ENCODE measurements around the gene MKI67.
A peak's percentile ranks its signal among the peaks of the same experiment; 100 is the strongest.

The MKI67 gene

GRCh38 chr10:128069351-128070051, 56.7 kb downstream of the MKI67 start:
- H3K9me3 ChIP-seq (ENCODE audit: control insufficient read depth in 1 of 2, low read length in 2 of 2) = no peaks in the 10 kb centered on the region
- H3K27me3 ChIP-seq (ENCODE audit: low read depth, low read length) = no peaks in the 10 kb centered on the region
- no peak overlapping the region for H3K4me3 ChIP-seq (ENCODE audit: low read depth in 1 of 2, low read length in 2 of 2)
- H3K4me1 ChIP-seq (ENCODE audit: control insufficient read depth in 1 of 2, insufficient read depth in 2 of 2, low read length in 2 of 2) = peaks cover 0 to 5% of the 10 kb centered on the region in 2 donors
- H3K27ac ChIP-seq (ENCODE audit: low read length) = no peak overlapping the region
- peaks cover 29 to 44% of the 10 kb centered on the region in 2 donors for H3K36me3 ChIP-seq (ENCODE audit: control insufficient read depth in 1 of 2, insufficient read depth in 2 of 2, low read length in 2 of 2)

GRCh38 chr10:128068398-128069285, 57.6 kb downstream of the MKI67 start:
- Histone ChIP-seq H3K4me3 (ENCODE audit: low read depth in 1 of 2, low read length in 2 of 2) (no peak overlapping the region), H3K36me3 (ENCODE audit: control insufficient read depth in 1 of 2, insufficient read depth in 2 of 2, low read length in 2 of 2) (peaks cover 29 to 39% of the 10 kb centered on the region in 2 donors), H3K27me3 (ENCODE audit: low read depth, low read length) (no peaks in the 10 kb centered on the region), H3K27ac (ENCODE audit: low read length) (no peak overlapping the region), H3K4me1 (ENCODE audit: control insufficient read depth in 1 of 2, insufficient read depth in 2 of 2, low read length in 2 of 2) (peaks cover 0 to 5% of the 10 kb centered on the region in 2 donors), H3K9me3 (ENCODE audit: control insufficient read depth in 1 of 2, low read length in 2 of 2) (no peaks in the 10 kb centered on the region)

DNA sequence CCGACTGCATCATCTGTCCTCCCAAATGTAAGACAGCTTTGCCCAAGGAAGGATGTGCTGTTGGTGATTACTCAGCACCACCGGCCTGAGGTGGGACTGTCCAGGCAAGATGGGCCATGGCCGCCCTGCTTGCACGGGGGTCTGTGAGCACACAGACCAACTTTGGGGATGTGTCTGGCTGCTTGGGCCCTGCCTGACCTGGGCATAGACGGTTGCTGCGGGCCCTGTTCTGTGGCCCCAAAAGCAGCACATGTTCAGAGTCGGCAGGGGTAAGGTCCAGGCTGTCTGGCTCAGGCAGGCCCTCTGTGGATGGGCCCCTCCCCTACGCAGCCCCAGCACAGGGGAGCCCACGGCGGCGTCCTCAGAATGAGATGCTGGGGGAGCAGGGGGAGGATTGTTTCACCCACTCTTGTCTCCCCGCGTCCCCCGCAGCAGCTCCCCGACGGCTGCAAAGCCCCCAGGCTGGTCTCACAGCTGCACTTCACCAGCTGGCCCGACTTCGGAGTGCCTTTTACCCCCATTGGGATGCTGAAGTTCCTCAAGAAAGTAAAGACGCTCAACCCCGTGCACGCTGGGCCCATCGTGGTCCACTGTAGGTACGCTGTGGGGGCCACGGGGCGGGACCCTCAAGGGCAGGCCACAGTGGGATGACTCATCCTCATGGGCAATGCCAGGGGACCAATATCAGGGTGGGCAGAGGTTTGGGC, 58.4 kb downstream of the MKI67 start:
- Histone ChIP-seq H3K27me3 (ENCODE audit: low read depth, low read length) (no peaks in the 10 kb centered on the region), H3K36me3 (ENCODE audit: control insufficient read depth in 1 of 2, insufficient read depth in 2 of 2, low read length in 2 of 2) (peaks cover 21 to 35% of the 10 kb centered on the region in 2 donors), H3K9me3 (ENCODE audit: control insufficient read depth in 1 of 2, low read length in 2 of 2) (no peaks in the 10 kb centered on the region), H3K4me3 (ENCODE audit: low read depth in 1 of 2, low read length in 2 of 2) (no peak overlapping the region), H3K27ac (ENCODE audit: low read length) (no peak overlapping the region), H3K4me1 (ENCODE audit: control insufficient read depth in 1 of 2, insufficient read depth in 2 of 2, low read length in 2 of 2) (peaks cover 0 to 5% of the 10 kb centered on the region in 2 donors)

DNA sequence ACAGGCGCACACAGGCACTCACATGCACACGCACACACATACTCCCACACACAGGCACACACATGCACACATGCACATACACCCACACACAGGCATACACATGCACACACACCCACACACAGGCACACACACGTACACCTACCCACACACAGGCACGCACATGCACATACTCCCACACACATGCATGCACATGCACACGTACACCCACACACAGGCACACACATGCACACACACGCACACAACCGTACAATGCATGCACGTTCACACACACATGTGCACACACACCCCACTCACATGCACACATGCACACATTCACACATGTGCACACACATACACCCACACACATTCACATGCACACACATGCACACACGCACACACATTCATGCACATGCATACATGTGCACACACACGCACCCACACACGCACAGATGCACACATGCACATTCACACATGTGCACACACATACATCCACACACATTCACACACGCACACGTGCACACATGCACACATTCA, 59.3 kb downstream of the MKI67 start:
- H3K27ac ChIP-seq (ENCODE audit: low read length) = no peak overlapping the region
- H3K36me3 ChIP-seq (ENCODE audit: control insufficient read depth in 1 of 2, insufficient read depth in 2 of 2, low read length in 2 of 2) = peaks cover 24 to 31% of the 10 kb centered on the region in 2 donors
- no peaks in the 10 kb centered on the region for H3K27me3 ChIP-seq (ENCODE audit: low read depth, low read length)
- no peaks in the 10 kb centered on the region for H3K9me3 ChIP-seq (ENCODE audit: control insufficient read depth in 1 of 2, low read length in 2 of 2)
- no peak overlapping the region for H3K4me3 ChIP-seq (ENCODE audit: low read depth in 1 of 2, low read length in 2 of 2)
- H3K4me1 ChIP-seq (ENCODE audit: control insufficient read depth in 1 of 2, insufficient read depth in 2 of 2, low read length in 2 of 2) = peaks cover 0 to 5% of the 10 kb centered on the region in 2 donors

DNA sequence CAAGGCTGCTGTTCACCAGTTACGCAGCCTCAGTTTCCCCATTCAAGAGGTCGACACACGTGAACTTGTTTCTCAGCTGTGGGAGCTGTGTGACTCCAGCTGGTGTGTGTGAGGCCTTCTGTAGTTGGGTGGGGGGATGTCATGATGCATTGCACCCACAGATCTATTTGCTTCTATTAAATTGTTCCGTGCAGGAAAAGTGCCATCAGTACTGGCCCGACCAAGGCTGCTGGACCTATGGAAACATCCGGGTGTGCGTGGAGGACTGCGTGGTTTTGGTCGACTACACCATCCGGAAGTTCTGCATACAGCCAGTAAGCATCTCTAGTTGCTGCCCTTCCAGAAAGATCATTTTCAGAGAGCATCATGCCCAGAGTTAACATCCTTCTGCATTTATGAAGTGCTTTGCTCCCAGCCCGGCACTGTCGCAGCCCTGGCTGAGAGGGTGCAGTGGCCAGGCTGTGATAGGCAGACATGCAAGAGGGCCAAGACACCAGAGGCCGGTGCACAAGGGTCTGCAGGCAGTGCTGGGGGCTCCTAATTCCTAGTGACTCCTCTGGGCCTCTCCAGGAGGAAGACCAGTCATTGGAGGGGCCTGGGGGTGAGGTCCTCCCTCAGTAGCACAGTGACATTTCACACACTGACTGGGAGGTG, 60.2 kb downstream of the MKI67 start:
- H3K4me3 ChIP-seq (ENCODE audit: low read depth in 1 of 2, low read length in 2 of 2) = no peak overlapping the region
- H3K27me3 ChIP-seq (ENCODE audit: low read depth, low read length) = no peaks in the 10 kb centered on the region
- peaks cover 0 to 5% of the 10 kb centered on the region in 2 donors for H3K4me1 ChIP-seq (ENCODE audit: control insufficient read depth in 1 of 2, insufficient read depth in 2 of 2, low read length in 2 of 2)
- H3K9me3 ChIP-seq (ENCODE audit: control insufficient read depth in 1 of 2, low read length in 2 of 2) = no peaks in the 10 kb centered on the region
- H3K27ac ChIP-seq (ENCODE audit: low read length) = no peak overlapping the region
- peaks cover 18 to 31% of the 10 kb centered on the region in 2 donors for H3K36me3 ChIP-seq (ENCODE audit: control insufficient read depth in 1 of 2, insufficient read depth in 2 of 2, low read length in 2 of 2)

DNA sequence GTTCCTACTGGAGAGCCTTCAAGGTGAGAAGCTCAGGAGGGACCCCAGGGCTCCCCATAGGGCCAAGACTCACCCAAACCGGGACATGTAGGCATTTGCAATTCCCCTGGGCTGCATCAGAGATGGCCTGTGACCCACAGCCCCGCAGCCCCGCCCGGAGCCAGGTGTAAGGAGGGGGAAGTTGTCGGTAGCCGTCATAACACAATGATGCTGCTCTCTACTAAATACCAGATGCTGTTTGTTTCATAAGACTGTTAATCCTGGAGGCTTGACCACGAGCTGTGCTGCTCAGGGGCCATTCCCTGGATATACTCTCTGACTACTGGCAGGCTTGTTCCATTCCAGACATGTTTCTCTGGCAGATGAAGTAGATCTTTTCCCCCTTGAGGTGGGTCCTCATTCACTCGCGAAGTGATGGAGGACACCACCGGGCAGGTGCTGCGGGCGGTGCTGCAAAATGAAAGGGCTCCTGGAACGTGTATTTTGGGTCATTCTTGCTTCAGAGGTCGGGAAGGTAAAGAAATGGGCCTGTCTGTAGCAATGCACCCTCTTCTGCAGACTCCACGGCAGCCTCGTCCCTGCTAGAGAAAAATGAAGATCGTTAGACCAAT, 61.1 kb downstream of the MKI67 start:
- no peak overlapping the region for H3K4me3 ChIP-seq (ENCODE audit: low read depth in 1 of 2, low read length in 2 of 2)
- no peaks in the 10 kb centered on the region for H3K9me3 ChIP-seq (ENCODE audit: control insufficient read depth in 1 of 2, low read length in 2 of 2)
- H3K4me1 ChIP-seq (ENCODE audit: control insufficient read depth in 1 of 2, insufficient read depth in 2 of 2, low read length in 2 of 2) = peaks cover 0 to 5% of the 10 kb centered on the region in 2 donors
- H3K27ac ChIP-seq (ENCODE audit: low read length) = peak overlapping the region; percentile 32
- H3K36me3 ChIP-seq (ENCODE audit: control insufficient read depth in 1 of 2, insufficient read depth in 2 of 2, low read length in 2 of 2) = peaks cover 11 to 30% of the 10 kb centered on the region in 2 donors
- no peaks in the 10 kb centered on the region for H3K27me3 ChIP-seq (ENCODE audit: low read depth, low read length)

GRCh38 chr10:128064108-128064969, 61.9 kb downstream of the MKI67 start:
- peak overlapping the region in 1 of 2 donors; percentile 20 for H3K4me3 ChIP-seq (ENCODE audit: low read depth in 1 of 2, low read length in 2 of 2)

GRCh38 chr10:128063736-128064107, 62.5 kb downstream of the MKI67 start:
- no peaks in the 10 kb centered on the region for H3K27me3 ChIP-seq (ENCODE audit: low read depth, low read length)
- H3K9me3 ChIP-seq (ENCODE audit: control insufficient read depth in 1 of 2, low read length in 2 of 2) = no peaks in the 10 kb centered on the region
- peaks cover 7 to 33% of the 10 kb centered on the region in 2 donors for H3K36me3 ChIP-seq (ENCODE audit: control insufficient read depth in 1 of 2, insufficient read depth in 2 of 2, low read length in 2 of 2)
- peaks cover 0 to 8% of the 10 kb centered on the region in 2 donors for H3K4me1 ChIP-seq (ENCODE audit: control insufficient read depth in 1 of 2, insufficient read depth in 2 of 2, low read length in 2 of 2)
- H3K27ac ChIP-seq (ENCODE audit: low read length) = peak overlapping the region; percentile 68
- H3K4me3 ChIP-seq (ENCODE audit: low read depth in 1 of 2, low read length in 2 of 2) = peak overlapping the region in 1 of 2 donors; percentile 20

More at GRCh38 chr10:128064108-128064969, 61.9 kb downstream of the MKI67 start:
- Histone ChIP-seq H3K36me3 (ENCODE audit: control insufficient read depth in 1 of 2, insufficient read depth in 2 of 2, low read length in 2 of 2) (peaks cover 7 to 33% of the 10 kb centered on the region in 2 donors), H3K27ac (ENCODE audit: low read length) (peak overlapping the region; percentile 68), H3K4me1 (ENCODE audit: control insufficient read depth in 1 of 2, insufficient read depth in 2 of 2, low read length in 2 of 2) (peaks cover 0 to 6% of the 10 kb centered on the region in 2 donors), H3K9me3 (ENCODE audit: control insufficient read depth in 1 of 2, low read length in 2 of 2) (no peaks in the 10 kb centered on the region), H3K27me3 (ENCODE audit: low read depth, low read length) (no peaks in the 10 kb centered on the region)

DNA sequence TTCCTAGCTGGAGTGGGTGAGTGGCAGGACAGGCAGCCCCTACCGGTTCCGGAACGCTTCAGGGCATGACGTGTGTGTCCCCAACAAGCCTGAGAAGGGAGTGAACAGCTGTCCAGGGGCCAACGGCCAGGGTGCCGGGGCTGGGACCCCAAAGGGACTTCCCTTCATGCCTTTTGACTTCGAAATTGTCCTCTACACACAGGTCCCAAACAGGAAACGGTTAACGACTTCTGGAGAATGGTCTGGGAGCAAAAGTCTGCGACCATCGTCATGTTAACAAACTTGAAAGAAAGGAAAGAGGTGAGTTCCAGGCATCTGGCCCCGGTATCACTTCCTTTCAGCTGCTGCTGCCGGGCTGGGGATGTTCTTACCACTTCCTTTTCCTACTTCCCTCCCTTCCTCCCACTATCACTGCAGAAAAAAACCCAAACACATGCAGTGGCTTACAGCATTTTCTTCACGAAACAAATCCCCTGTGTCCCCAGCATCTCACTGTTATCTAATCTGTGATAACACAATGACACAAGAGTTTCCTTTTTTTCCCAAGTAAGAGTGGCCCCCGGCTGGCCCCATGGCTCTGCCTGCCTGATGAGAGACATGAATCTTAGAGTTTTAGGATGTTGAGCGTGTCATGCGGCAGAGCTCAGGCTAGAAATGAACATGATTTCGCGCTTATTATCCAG, 63.2 kb downstream of the MKI67 start:
- Histone ChIP-seq H3K27ac (ENCODE audit: low read length) (peak overlapping the region; percentile 58), H3K9me3 (ENCODE audit: control insufficient read depth in 1 of 2, low read length in 2 of 2) (no peaks in the 10 kb centered on the region), H3K27me3 (ENCODE audit: low read depth, low read length) (no peaks in the 10 kb centered on the region), H3K4me3 (ENCODE audit: low read depth in 1 of 2, low read length in 2 of 2) (no peak overlapping the region), H3K4me1 (ENCODE audit: control insufficient read depth in 1 of 2, insufficient read depth in 2 of 2, low read length in 2 of 2) (peaks cover 0 to 8% of the 10 kb centered on the region in 2 donors), H3K36me3 (ENCODE audit: control insufficient read depth in 1 of 2, insufficient read depth in 2 of 2, low read length in 2 of 2) (peaks cover 7 to 33% of the 10 kb centered on the region in 2 donors)
